ENCODE data around the gene NSMF.
A peak's percentile ranks its signal among the peaks of the same experiment; 100 is the strongest.

Gene NSMF

DNA sequence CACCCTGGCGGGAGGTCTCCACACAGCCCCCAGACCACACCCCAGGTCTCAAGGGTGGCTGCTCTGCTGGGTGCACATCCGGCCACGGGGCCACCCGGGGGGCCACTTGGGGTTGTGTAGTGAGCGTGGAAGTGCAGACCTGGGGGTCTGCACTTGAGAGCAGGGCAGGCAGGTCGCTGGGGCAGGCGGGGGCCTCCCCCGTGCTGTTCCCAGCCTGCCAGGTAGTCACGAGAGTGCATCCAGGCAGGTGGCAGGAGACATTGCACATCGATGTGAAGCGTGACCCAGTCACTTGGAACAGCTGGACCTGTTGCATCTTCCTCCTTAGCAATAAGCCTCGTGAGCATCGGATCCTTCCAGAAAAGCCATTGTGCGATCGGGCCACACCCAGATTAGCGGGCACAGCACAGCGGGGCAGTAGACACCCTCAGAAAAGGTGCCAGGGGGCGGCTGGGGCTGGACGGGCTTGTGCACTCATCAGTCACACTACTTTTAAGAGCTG is 13.2 kb downstream of the NSMF start:
- DNase-seq (no peak), ATAC-seq (no peak)

DNA sequence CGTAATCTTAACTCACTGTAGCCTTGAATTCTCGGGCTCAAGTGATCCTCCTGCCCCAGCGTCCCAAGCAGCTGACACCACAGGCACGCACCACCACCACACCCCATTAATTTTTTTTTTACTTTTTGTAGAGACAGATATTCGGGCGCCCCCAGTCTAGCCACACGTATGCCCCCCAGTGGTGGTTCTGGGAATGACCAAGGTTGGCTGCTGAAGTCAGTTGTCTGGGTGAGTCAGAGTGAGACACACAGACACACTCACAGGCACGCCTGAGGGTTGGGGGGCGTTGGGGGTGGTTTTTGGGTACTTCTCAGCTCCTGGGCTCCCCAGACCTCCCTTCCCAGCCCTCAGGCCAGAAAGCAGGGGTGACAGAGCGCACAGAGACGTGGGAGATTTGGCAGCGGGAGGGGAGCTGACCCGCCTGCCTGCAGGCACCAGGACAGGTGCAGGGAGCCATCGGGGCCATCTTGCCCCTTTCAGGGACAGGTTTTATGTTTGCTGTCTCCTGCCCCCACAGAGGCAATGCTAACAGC is 13.8 kb downstream of the NSMF start:
- ATAC-seq, result peak; percentile 74
- DNase-seq, result peak; percentile 91

DNA sequence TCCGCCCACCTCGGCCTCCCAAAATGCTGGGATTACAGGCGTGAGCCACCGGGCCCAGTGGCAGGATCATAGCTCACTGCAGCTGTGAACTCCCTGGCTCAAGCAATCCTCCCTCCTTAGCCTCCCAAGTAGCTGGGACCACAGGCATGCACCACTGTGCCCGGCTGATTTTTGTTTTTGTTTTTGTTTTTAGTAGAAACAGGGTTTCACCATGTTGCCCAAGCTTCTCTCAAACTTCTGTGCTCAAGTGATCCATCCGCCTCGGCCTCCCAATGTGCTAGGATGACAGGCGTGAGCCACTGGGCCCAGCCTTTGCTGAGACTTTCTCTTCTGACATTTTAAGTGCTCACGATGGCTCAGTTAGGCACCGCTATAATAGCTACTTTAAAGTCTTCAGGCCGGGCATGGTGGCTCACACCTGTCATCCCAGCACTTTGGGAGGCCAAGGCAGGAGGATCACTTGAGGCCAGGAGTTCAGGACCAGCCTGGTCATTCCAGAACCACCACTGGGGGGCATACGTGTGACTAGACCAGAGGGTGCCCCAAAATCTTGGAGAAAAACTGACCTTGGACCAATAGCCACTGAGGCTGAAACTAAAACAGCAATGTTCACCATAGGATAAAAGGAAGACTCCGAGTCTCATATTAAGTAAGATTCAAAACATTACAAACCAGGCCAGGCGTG is 14.9 kb downstream of the NSMF start:
- ATAC-seq, result no peak
- no peak for DNase-seq

DNA sequence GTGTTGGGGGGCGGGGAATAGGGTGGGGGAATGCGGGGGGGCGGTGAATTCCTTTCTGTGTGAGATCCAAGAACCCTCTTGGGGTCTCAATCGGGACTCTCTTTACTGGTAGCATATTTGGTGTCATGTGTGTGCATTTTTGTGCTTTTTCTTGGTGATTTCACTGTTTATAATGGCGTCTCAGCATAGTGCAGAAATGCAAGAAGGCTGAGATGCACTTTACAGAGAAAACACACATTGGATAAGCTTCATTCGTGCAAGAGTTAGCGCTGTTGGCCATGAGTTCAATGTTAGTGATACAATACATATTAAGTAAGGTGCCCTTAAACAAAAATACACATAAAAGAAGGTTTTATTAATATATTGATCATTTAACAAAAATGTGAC is 17.2 kb downstream of the NSMF start:
- ATAC-seq (no peak), DNase-seq (no peak)

DNA sequence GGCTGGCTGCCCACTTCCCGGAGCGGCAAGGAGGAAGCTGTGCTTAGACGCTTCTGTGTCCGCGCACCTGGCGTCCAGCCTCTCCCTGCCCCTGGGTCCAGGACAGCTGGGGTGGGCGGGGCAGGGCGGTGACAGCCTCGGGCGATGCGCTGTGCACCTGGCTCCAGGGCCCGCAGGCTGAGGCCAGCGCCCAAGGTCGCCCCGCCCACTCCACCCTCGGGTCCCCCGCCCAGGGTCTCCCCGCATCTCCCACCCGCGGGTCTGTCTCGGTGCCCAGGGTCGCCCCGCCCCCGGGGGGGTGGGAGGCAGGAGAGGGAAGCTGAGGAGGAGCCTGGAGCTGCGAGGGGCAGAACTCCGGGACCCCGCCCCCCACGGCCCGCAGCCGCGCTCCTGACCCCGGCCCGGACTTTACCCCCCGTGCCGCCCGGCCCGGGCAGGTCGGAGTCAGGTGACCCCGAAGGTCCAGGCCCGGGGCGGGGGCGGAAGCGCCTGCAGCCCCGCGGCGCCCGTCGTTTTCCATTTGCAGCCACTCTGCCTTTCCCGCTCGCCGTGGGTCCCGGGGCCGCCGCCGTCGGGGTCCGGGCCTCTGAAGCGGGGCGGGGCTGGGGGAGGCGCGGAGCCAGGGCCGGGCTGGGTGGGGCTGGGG is 17.7 kb downstream of the NSMF start, which contains the start of gene ENTPD8:
TSS of gene ENTPD8 (minus strand) at position 69 of the 646 bp plus-strand sequence. CDS start 3,072 bp downstream, outside the sequence.
- ATAC-seq (no peak), DNase-seq (peak; percentile 27)

DNA sequence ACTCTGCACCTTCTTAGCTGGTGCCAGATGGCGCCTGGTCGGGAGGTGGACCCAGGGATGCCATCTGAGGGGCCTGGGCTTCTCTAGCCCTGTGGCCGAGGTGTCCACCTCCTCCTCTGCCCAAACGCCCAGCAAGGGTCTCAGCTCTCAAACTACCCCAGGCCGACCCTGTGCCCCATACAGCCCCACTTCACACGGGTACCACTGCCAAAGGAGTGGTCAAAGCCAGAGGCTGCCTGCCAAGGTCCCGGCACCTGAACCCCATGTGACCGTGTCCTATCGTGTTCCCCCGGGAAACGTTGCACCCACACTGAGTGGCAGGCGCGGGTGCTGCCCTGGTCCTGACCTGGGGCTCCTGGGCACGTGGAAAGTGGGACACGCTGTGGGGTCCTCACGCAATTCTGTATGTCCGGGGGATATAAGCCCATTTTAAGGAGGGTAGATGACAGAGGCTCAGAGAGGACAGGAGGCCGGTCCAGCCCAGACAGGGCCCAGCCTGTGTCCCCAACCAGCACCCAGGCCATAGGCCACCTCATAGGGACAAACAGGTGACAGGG is 19.9 kb downstream of the NSMF start:
- no peak for DNase-seq
- no peak for ATAC-seq

DNA sequence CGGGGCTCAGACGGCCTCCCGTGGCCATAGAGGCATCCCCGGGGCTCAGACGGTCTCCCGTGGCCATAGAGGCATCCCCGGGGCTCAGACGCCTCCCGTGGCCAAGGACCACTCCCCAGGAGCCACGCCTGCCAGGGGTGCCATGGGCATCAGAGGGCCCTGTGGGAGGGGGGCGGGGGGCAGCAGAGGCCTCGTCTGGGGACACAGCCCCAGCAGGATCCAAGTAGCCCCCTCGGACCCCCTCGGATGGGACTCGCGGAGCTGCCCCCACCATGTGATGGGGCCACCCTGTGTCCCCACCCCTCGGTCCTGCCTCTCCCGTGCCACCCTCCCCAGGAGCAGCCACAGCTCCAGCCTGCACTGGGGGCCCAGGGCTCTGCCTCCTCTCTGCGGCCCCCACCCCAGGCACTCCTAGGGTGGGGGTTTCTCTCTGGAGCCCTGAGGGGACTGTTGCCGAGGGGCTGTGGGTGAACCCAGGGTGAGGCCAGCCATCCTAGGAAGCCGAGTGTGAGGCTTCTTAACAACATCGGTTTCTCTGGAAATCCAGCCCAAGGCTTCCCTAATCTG is 20.5 kb downstream of the NSMF start:
- DNase-seq (no peak), ATAC-seq (no peak)

DNA sequence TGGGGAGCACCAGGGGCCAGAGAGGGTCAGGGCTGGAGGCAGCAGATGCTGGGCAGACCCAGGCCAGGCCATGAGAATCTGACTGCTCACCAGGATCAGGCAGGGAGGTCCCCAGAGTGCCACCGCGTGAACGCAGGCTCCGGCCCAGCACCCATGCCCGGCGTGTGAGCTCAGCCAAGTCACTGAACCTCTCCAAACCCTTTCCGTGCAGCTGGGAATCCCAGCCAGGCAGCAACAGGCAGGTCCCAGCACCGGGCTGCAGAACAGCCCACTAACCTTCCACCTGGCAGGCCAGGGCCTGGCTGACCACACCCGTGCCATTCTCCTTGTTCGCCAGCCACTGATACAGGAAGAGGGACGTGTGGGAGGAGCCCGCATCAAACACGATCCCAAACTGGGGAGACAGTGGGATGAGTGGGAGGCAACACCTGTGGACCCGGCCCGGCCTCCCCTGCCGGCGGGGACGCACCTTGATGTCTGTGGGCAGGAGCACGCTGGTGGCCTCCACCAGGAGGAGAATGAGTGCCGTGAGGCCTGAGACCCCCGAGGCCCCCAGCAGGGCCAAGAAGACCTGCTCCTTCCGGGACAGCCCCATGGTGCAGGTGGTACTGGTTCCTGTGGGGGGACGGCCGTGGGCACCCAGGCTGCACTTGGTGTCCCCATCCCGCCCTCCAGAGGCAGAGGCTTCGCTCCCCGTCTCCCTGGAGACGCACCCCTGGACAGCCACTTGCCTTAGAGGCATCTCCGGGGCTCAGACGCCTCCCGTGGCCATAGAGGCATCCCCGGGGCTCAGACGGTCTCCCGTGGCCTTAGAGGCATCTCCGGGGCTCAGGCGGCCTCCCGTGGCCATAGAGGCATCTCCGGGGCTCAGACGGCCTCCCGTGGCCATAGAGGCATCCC is 21.2 kb downstream of the NSMF start:
- DNase-seq (no peak), ATAC-seq (no peak)

DNA sequence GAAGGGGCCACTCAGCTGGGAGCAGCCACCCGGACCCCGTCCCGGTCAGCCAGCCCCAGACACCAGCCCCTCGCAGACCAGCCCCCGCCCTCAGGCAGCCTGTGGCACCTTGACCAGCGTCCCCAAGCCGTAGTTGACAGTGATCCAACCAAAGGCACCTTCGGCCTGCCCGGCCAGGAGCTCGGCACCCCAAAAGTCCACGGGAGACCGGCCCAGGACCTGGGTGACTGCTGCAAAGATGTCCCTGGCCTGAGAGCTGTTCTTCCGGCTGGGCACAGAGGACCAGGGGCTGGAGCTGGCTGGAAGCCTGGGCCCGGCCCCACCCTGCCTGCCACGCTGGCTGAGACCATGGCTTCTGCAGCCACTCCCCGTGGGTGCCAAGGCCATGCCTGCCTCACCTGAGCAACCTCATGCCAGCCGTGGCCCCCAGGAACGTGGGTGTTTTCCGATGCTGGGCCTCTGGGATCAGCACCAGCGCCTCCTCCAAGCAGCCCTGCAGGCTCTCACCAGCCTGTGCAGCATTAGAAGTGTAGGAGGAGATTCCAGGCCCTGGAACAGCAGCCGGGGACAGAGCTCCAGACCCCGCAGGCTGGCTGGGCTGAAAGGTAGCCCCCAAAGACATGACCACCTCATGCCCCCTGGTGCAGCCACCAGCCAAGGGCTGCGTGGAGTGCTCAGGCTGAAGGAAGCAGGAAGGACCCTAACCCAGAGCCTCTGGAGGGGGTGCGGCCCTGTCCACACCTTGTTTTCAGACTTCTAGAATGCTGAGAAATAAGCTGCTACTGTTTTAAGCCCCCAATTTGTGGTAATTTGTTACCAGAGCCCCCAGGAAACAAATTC is 22.2 kb downstream of the NSMF start:
- ATAC-seq, result no peak

DNA sequence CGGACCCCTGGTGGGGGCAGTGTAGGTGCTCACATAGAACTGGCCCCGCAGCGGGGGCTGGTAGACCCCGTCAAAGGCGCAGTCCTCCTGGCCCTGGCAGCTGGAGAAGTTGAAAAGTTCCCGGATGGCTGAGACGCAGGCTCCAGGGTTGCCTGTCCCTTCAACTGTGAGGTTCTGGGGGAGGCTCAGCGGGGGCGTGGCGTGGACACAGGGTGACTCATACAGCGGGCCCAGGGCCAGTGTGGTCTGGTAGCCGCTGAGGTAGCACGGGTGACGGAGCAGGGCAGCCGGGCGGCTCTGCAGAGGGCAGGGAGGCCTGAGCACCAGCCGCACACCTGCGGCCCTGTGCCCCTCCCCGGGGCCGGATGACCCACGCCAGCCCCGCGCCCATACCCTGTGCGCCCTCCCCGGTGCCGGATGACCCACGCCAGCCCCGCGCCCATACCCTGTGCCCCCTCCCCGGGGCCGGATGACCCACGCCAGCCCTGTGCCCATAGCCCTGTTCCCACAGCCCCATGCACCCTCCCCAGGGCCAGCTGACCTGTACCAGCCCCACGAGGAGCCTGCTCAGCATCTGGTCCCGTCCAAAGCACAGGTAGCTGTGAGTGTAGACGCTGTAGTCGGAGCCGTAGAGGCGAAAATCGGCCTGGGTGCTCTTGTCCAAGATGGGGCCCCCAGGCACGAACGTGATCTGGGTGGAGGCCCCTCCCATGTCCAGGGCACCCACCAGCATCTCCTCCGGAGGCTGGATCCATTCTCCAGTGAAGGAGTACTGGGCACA is 23.0 kb downstream of the NSMF start:
- DNase-seq, result no peak
- peak; percentile 8 for ATAC-seq

More for the DNA sequence above, 22.2 kb downstream of the NSMF start:
- no peak for DNase-seq

DNA sequence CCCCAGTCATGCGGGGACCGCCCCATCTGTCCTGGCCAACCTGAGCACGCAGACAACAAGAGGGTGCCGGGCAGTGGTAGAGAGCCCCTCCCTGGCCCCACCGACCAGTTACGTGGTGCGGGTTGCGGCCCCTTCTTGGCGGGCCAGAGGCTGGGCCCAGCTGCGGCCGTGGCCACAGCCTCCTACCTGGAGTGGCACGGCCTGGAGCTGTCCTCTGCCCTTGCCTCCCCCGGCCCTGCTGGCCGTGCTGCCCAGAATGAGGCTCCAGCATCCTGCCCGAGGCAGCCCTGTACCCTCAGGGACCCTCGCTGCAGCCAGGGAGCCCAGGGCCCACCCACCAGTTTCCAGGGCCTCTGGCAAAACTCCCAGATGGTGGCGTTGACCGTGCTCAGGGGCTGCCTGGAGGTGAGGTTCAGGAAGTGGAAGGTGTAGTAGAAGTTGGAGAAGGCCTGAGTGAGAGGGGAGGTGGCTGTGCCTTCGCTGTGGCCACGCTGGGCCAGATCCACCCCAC is 23.7 kb downstream of the NSMF start:
- no peak for DNase-seq
- ATAC-seq, result no peak

DNA sequence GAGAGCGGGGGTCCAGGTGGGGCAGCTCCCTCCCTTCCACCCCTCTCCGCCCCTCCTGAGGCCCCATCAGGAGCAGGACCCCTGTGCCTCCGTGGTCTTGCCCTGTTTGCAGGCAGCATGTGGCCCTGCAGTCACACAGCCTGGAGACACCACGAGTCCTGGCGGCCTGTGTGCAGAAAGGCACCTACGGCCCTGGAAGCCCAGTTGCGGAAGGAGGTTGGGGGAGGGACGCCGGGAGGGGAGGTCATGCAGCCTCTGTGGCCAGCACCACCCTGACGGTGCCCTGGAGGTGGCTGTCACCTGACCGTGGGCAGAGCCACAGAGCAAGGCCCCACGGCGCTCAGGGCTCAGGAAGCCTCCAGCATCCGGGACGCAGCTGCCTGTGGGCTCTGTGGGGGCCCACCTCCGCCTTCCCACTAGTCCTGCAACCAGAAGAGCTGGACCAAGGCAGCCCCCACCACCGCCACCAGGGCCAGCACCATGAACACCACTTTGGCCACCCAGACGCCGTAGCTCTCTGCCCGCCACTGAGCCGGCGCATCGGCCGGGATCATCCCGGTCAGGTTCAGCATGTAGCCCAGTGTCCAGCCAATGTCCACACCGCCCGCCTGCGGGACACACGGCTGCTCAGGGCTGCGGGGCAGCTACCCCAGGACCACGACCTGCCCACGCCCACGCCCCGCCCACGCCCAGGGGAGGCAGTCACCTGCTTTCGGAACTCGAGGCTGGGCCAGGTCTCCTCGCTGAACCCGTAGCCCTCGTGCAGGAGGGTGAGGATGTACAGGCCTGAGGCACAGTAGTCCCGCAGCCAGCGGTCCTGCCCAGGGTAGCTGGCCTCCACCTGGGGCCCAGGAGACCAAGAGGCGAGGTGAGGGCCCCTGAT is 24.4 kb downstream of the NSMF start:
- no peak for DNase-seq

DNA sequence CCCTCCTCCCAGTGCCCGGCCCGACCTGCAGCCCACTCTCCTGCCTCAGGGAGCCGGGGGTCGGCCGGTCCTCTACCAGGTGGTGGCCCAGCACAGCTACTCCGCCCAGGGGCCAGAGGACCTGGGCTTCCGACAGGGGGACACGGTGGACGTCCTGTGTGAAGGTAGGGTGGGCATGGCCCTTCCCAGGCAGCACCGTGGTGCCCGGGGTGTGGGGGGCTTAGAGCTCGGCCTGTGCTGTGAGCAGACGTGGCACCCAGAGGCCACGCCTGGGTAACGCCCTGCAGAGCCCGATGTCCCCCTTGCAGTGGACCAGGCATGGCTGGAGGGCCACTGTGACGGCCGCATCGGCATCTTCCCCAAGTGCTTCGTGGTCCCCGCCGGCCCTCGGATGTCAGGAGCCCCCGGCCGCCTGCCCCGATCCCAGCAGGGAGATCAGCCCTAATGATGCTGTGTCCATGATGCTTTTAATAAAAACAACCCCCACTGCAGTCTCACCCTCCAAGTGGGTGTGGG is 25.2 kb downstream of the NSMF start:
- ATAC-seq (no peak), DNase-seq (no peak)

More for the DNA sequence above, 24.4 kb downstream of the NSMF start:
- no peak for ATAC-seq

DNA sequence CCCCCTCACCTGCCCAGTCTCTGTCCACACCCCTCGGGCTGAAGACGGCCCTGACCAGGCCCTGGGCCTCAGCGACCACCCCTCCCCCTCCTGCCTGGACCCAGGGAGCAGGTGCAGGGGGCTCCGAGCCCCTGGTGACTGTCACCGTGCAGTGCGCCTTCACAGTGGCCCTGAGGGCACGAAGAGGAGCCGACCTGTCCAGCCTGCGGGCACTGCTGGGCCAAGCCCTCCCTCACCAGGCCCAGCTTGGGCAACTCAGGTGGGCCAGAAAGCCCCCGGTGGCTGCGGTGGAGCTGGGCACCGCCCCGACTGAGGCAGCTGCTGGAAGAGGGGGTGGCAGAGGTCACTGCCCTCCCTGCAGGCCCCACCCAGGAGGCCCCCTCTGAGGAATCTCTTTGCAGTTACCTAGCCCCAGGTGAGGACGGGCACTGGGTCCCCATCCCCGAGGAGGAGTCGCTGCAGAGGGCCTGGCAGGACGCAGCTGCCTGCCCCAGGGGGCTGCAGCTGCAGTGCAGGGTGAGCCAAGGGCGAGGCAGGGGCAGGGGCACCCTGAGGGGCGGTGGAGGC is 25.7 kb downstream of the NSMF start:
- ATAC-seq (no peak), DNase-seq (no peak)

DNA sequence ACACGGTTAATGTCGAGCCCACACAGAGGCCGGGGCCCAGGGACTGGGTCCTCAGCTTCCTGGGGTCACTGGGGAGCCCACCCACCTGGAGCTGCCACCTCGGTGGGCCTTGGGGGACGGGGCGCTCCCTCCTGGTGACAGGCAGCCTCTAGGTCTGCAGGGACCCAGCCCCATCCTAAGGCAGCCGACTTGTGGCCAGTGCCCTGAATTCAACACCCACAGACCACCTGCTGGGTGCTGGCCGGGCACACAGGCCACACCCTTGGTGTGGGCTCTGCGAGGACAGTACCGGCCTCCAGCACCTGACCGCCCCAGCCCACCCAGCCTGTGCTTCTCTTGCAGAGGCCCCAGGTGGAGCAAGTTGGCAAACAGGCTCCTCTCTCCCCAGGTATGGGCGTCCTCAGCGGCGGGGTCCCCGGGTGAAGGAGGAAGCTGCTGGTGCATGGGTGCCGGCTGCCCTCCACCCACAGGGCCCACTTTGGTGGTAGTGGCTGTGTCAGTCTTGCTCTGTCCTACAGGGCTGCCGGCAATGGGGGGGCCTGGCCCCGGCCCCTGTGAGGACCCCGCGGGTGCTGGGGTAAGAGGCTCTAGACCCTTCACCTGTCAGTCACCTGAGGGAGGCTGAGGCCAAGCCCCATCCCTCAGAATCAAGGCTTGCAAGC is 26.3 kb downstream of the NSMF start:
- no peak for ATAC-seq
- no peak for DNase-seq

DNA sequence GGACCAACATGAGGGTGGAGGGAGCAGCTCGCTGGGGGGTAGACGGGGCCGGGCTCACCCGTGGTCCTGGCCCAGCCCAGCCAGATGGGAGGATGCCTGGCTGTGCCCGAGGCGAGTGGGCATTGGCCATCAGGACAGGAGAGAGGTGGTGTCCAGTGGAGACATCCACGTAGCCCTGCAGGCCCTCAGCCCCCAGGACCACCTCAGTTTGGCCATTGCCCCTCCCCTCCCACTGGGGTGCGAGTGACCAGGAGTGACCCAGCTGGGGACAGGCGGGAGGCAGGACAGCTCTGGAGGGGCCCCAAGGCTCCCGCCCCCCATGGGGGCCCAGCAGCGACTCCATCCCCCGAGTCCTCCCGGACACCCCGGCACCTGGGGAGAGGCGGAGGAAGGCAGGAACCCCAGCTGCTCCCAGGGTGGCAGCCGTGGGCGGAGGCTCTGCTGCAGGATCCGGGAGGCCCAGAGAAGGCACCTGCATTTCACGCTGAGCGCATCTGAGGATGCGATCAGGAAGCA is 27.7 kb downstream of the NSMF start:
- ATAC-seq, result no peak
- no peak for DNase-seq

DNA sequence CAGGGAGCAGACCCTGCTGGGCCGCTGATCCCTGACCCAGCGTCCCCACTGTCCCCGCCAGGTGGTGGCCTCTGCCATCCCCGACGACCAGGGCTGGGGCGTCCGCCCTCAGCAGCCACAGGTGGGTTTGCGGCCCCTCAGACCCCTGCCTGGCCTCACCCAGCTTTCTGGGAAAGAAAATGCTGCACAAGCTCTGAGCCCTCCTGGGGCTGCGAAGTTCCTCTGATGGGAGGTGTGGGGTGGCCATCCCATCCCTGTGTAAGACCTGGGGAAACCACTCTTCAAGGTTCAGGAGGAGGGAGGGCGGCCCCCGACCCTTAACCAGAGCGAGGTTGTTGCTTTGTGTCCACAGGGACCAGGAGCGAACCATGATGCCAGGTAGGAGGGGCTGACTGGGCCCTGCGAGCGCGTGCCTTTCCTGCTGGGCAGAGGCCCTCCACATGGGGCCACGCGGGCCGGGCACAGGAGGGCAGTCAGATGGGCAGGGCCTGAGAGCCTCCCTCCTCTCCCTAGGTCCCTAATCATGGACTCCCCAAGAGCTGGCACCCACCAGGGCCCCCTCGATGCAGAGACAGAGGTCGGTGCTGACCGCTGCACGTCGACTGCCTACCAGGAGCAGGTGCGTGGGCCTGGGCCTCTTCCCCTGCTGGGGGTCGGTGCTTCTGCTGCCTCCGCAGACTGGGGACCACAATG is 28.3 kb downstream of the NSMF start:
- DNase-seq (no peak), ATAC-seq (no peak)
